K562 (cell line): ENCODE data around the gene NDUFA5. TPM values are rescaled to one million over a fixed set of nuclear protein-coding genes. Genes with fewer than 3 reads are reported as not detected.
A peak's percentile ranks its signal among the peaks of the same experiment; 100 is the strongest.
"Not testable (repeated sequence)": the region's sequence is repeated elsewhere in the genome, so short reads cannot be mapped to it uniquely, and the experiment has no call there.

ENCODE experiments used
- ATAC-seq: fragments of 200-7000 bp; cut with Tn5 transposase; 3 replicates; pipeline ENCODE4 v1.9.1; 2020; ENCODE audit warnings: moderate library complexity
- BruUV-seq: library from RNA; stranded (reverse); fragments of 400-500 nt; replicated peaks from 2 replicates; lab custom pipeline; 2021; lab: Mats Ljungman, UMichigan
- CTCF ChIA-PET: fragments of 300-600 bp; formaldehyde crosslinking; extraction: SDS; loops from one replicate; lab custom pipeline; 2021; ENCODE audit warnings: low intra/inter-chr PET ratio; lab: Yijun Ruan, JAX
- POLR2A ChIA-PET: fragments of 300-600, 350-650 bp; sonication (Branson Sonifier 250); formaldehyde crosslinking; extraction: SDS; loops from one replicate; lab custom pipeline; 2021; ENCODE audit warnings: antibody characterized with exemption, inconsistent platforms; lab: Yijun Ruan, JAX
- DNase-seq, 4 experiments: peaks; one replicate each; pipeline versions ENCODE4 v3.0.0 to v3.0.0-alpha.2; 2011 to 2018; ENCODE audit warnings: low spot score in 3 of 4, mixed read lengths in 3 of 4; ENCODE audit errors: extremely low read depth in 1 of 4
- FAIRE-seq: peaks from 2 replicates; lab custom pipeline; 2011; peaks lifted over from hg19 to GRCh38; lab: Jason Lieb, UNC
- H2AFZ ChIP-seq: 2 replicates; pipeline ENCODE4 v1.6.0; 2011; ENCODE audit warnings: low read depth, low read length, control low read depth, inconsistent platforms
- H3K27ac ChIP-seq: fragments of 200-600 bp; 3 replicates; pipeline ENCODE4 v1.8.0; 2011; ENCODE audit warnings: low read depth, mild to moderate bottlenecking, control low read depth, inconsistent platforms, low read length, moderate library complexity, mixed read lengths; ENCODE audit errors: extremely low read depth
- H3K27me3 ChIP-seq, 2 experiments: fragments of 300-600 bp in 1 of 2; 2 replicates in 1 of 2; 3 replicates in 1 of 2; pipeline versions ENCODE4 v1.6.0 to v1.8.0; 2011; ENCODE audit warnings: inconsistent platforms in 2 of 2, low read length in 2 of 2, mild to moderate bottlenecking in 1 of 2, mixed read lengths in 1 of 2, moderate library complexity in 1 of 2; ENCODE audit not compliant: control insufficient read depth in 2 of 2, insufficient read depth in 2 of 2
- H3K36me3 ChIP-seq: fragments of 300-600 bp; 3 replicates; pipeline ENCODE4 v1.8.0; 2011; ENCODE audit warnings: mild to moderate bottlenecking, low read length, inconsistent platforms; ENCODE audit not compliant: control insufficient read depth, insufficient read depth
- H3K4me1 ChIP-seq, 2 experiments: fragments of 200-600 bp in 1 of 2; replicated peaks in 1 of 2; 2 replicates in 1 of 2; 3 replicates in 1 of 2; pipeline versions ENCODE4 v1.5.1 to v1.8.0; 2011; ENCODE audit warnings: inconsistent platforms in 2 of 2, low read length in 2 of 2, mild to moderate bottlenecking in 1 of 2, mixed read lengths in 1 of 2, moderate library complexity in 1 of 2; ENCODE audit not compliant: control insufficient read depth in 2 of 2, insufficient read depth in 2 of 2
- H3K4me2 ChIP-seq: 2 replicates; pipeline ENCODE4 v1.6.1; 2011; ENCODE audit warnings: low read length, control low read depth, inconsistent platforms, mixed read lengths; ENCODE audit not compliant: insufficient read depth
- H3K4me3 ChIP-seq: fragments of 200-600 bp; sonication (generic), shearing (Covaris generic); 2 replicates; pipeline ENCODE4 v1.5.1; 2016; ENCODE audit warnings: control low read depth, inconsistent platforms
- H3K79me2 ChIP-seq: fragments of 200-600 bp; 3 replicates; pipeline ENCODE4 v1.8.0; 2011; ENCODE audit warnings: low read length, inconsistent platforms; ENCODE audit not compliant: control insufficient read depth, insufficient read depth
- H3K9ac ChIP-seq, 2 experiments: 2 replicates each; pipeline versions ENCODE4 v1.6.0 to v1.6.1; 2011; ENCODE audit warnings: low read depth in 2 of 2, low read length in 2 of 2, control low read depth in 1 of 2, inconsistent platforms in 1 of 2, mild to moderate bottlenecking in 1 of 2, mixed read lengths in 1 of 2; ENCODE audit not compliant: insufficient read depth in 1 of 2
- H3K9me1 ChIP-seq: one replicate; pipeline ENCODE4 v1.6.0; 2011; ENCODE audit warnings: inconsistent platforms, mild to moderate bottlenecking, low read length, moderate library complexity; ENCODE audit not compliant: control insufficient read depth, insufficient read depth
- H3K9me3 ChIP-seq: replicated peaks from 2 replicates; pipeline ENCODE4 v1.5.1; 2011; ENCODE audit warnings: low read depth, low read length, inconsistent platforms; ENCODE audit not compliant: control insufficient read depth, insufficient read depth
- H4K20me1 ChIP-seq: replicated peaks from 2 replicates; pipeline ENCODE4 v1.6.1; 2011; ENCODE audit warnings: low read length, inconsistent platforms, mixed read lengths; ENCODE audit not compliant: control insufficient read depth, insufficient read depth
- ARID1B ChIP-seq: fragments of 450-650 bp; IDR thresholded peaks from 2 replicates; pipeline ENCODE4 v1.6.1; 2016; ENCODE audit warnings: antibody characterized with exemption, mild to moderate bottlenecking, inconsistent platforms
- HSF4 ChIP-seq: fragments of 250-450 bp; sonication (Bioruptor Pico); IDR thresholded peaks from 2 replicates; pipeline ENCODE4 v2.1.2; 2022; ENCODE audit warnings: mild to moderate bottlenecking, moderate library complexity, borderline replicate concordance
- L3MBTL2 ChIP-seq: fragments of 450-650 bp; IDR thresholded peaks from 2 replicates; pipeline ENCODE4 v1.6.1; 2016; ENCODE audit warnings: mild to moderate bottlenecking, moderate library complexity
- POLR2H ChIP-seq: IDR thresholded peaks from 2 replicates; pipeline ENCODE4 v1.6.1; 2016; ENCODE audit warnings: missing genetic modification characterization, low read depth, mild to moderate bottlenecking, control low read depth, missing compliant biosample characterization, moderate library complexity
- RBM39 ChIP-seq: fragments of 200-400 bp; formaldehyde crosslinking; optimal IDR thresholded peaks from 2 replicates; pipeline ENCODE3; 2018; ENCODE audit warnings: low read depth, low read length
- SUPT5H ChIP-seq: fragments of 450-650 bp; IDR thresholded peaks from 2 replicates; pipeline ENCODE4 v1.6.1; 2016
- ZBTB17 ChIP-seq: fragments of 450-650 bp; formaldehyde crosslinking; IDR thresholded peaks from 2 replicates; pipeline ENCODE4 v1.4.0; 2020; ENCODE audit warnings: mild to moderate bottlenecking
- ZNF583 ChIP-seq: fragments of 250-450 bp; sonication (Bioruptor Pico); IDR thresholded peaks from 2 replicates; pipeline ENCODE4 v1.4.0; 2020
- WGBS: fragments of 100-300 bp; shearing (Covaris generic); methylation state at CpG from one replicate; pipeline ENCODE4 v1.1.6; 2016; ENCODE audit warnings: low coverage, mixed read lengths; ENCODE audit not compliant: insufficient coverage; ENCODE audit errors: missing lambda C conversion rate; 5-methylcytosine and 5-hydroxymethylcytosine counted together
- in situ Hi-C: fragments of 300-500 bp; cut with MboI; formaldehyde crosslinking; loops from 4 replicates; pipeline ENCODE4 v1.15.0; 2018; ENCODE audit warnings: inconsistent platforms, mixed read lengths
- intact Hi-C: fragments of 100-400 bp; cut with micrococcal nuclease; formaldehyde crosslinking; loops from 2 replicates; pipeline ENCODE4 v1.14.2; 2022
- polyA plus RNA-seq, 8 experiments: library from polyadenylated mRNA; depleted of rRNA in 4 of 8; stranded (reverse) in 5 of 8; unstranded in 3 of 8; fragments of >200 nt; fragmentation: Nextera tagmentation in 2 of 8; fragmentation: Illumina TruSeq in 1 of 8; extraction: Ambion mirVana in 2 of 8; extraction: Trizol in 1 of 8; gene quantifications; 2 replicates each; pipeline versions ENCODE4 v1.2.1 to v1.2.3, GENCODE V29; 2011 to 2014; ENCODE audit warnings: inconsistent platforms in 1 of 8, missing spikeins in 1 of 8
- total RNA-seq, 7 experiments: library from RNA; depleted of rRNA in 6 of 7; stranded (reverse); fragments of >200 nt in 6 of 7; fragmentation: Illumina TruSeq in 2 of 7; extraction: Trizol in 2 of 7; gene quantifications; 2 replicates each; pipeline versions ENCODE4 v1.2.1 to v1.2.3, GENCODE V29; 2011 to 2021; ENCODE audit warnings: low replicate concordance in 1 of 7

The NDUFA5 gene
- total and polyA plus RNA-seq, 9 of the 15 experiments (the other 6 are each of a cell fraction or from before 2014, with no cell fraction given), result 155 to 677 (median 269) TPM

- Histone ChIP-seq H3K27ac (peak overlapping the region; percentile 74; the same call in 2 of the 3 replicates), H3K9me1 (no peaks in the 10 kb centered on the region), H3K4me2 (peak overlapping the region; percentile 93; the same call in 1 of the 2 replicates), H3K79me2 (peaks cover 14% of the 10 kb centered on the region; the same call in 2 of the 3 replicates), H3K9me3 (no peaks in the 10 kb centered on the region), H3K9ac (peak overlapping the region in 1 of 2 experiments; percentile 61; a peak in 2 of 4 replicates), H4K20me1 (no peaks in the 10 kb centered on the region), H3K36me3 (peaks cover 2% of the 10 kb centered on the region; the same call in 2 of the 3 replicates), H3K4me1 (peaks cover 9 to 26% of the 10 kb centered on the region in 2 experiments), H3K4me3 (peak overlapping the region; percentile 69), H2AFZ (peak overlapping the region; percentile 85), H3K27me3 (no peaks in the 10 kb centered on the region)
- DNase-seq, result no peak
- POLR2A ChIA-PET, result interaction anchor here (1.0 to 2.3 kb wide), 2 partner anchors 11 to 19 kb away, joined by 8 to 13 read pairs; no protein-coding TSS in a partner anchor
- FAIRE-seq, result no peak
- no peak for ATAC-seq
- TF ChIP-seq POLR2H (tag) (0 out of 2 replicates have a peak, but pooled peaks have one; percentile 35), HSF4 (CRISPR knock-in tag) (0 out of 2 replicates have a peak, but pooled peaks have one; percentile 27), RBM39 (no peak)
- BruUV-seq, result no TSS peak
- intact Hi-C loops, result no loop called here
- in situ Hi-C loops, result no loop called here
- 22% methylated on average over 3 of the region's 3 CpGs for WGBS
- CTCF ChIA-PET, result no interaction called here
Observed at GRCh38 chr7:123533553-123533917, 24.1 kb downstream of the NDUFA5 start.

GRCh38 chr7:123532788-123533552 is 24.6 kb downstream of the NDUFA5 start:
- CTCF ChIA-PET, BruUV-seq, H3K9me1 ChIP-seq, in situ Hi-C loops, H3K36me3 ChIP-seq, H3K27me3 ChIP-seq, H3K9me3 ChIP-seq, H4K20me1 ChIP-seq, intact Hi-C loops, POLR2A ChIA-PET: not testable (repeated sequence)
- H2AFZ ChIP-seq, result peak overlapping the region; percentile 61
- peak overlapping the region; percentile 74 for H3K4me2 ChIP-seq
- DNase-seq, result peak in 1 of 4 experiments; percentile 89
- 0% methylated on average over 9 of the region's 33 CpGs for WGBS
- peak overlapping the region; percentile 61 to 68 for H3K9ac ChIP-seq
- H3K4me3 ChIP-seq, result peak overlapping the region; percentile 69
- peak overlapping the region; percentile 74 for H3K27ac ChIP-seq
- peaks cover 14% of the 10 kb centered on the region; the same call in 2 of the 3 replicates for H3K79me2 ChIP-seq
- peak; percentile 77 for ATAC-seq
- peak; percentile 93 for FAIRE-seq
- peaks cover 9 to 24% of the 10 kb centered on the region in 2 experiments for H3K4me1 ChIP-seq
- TF ChIP-seq ZBTB17 (CRISPR knock-in tag), result peak; percentile 75
- peak; percentile 82 for TF ChIP-seq ARID1B
- peak; percentile 58; the same call in 1 of the 2 replicates for TF ChIP-seq SUPT5H
- TF ChIP-seq ZNF583 (CRISPR knock-in tag), result 0 out of 2 replicates have a peak, but pooled peaks have one; percentile 62
- peak; percentile 41; the same call in 1 of the 2 replicates for TF ChIP-seq L3MBTL2
